Astrocyte (in vitro differentiated cells and primary cell): ENCODE results near the gene FHL2.
"Not testable (repeated sequence)": the region's sequence is repeated elsewhere in the genome, so short reads cannot be mapped to it uniquely, and the experiment has no call there.

Experiments
- EZH2 ChIP-seq: IDR thresholded peaks from 2 replicates; pipeline ENCODE4 v1.6.1; 2012; ENCODE audit warnings: mild to moderate bottlenecking, low read length, inconsistent platforms; ENCODE audit not compliant: insufficient read depth
- TF ChIP-seq, protein P1 (sequence below): IDR thresholded peaks from 2 replicates; pipeline ENCODE4 v1.5.1; 2011; ENCODE audit warnings: low read depth, mild to moderate bottlenecking, inconsistent platforms, low read length, moderate library complexity; ENCODE audit not compliant: insufficient read depth

DNA sequence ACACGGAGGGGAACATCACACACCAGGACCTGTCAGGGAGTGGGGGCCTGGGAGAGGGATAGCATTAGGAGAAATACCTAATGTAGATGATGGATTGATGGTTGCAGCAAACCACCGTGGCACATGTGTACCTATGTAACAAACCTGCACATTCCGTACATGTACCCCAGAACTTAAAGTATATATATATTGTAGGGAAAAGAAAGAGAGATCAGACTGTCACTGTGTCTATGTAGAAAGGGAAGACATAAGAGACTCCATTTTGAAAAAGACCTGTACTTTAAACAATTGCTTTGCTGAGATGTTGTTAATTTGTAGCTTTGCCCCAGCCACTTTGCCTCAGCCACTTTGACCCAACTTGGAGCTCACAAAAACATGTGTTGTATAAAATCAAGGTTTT, 26.0 kb upstream of the FHL2 start:
- TF ChIP-seq, protein P1, sequence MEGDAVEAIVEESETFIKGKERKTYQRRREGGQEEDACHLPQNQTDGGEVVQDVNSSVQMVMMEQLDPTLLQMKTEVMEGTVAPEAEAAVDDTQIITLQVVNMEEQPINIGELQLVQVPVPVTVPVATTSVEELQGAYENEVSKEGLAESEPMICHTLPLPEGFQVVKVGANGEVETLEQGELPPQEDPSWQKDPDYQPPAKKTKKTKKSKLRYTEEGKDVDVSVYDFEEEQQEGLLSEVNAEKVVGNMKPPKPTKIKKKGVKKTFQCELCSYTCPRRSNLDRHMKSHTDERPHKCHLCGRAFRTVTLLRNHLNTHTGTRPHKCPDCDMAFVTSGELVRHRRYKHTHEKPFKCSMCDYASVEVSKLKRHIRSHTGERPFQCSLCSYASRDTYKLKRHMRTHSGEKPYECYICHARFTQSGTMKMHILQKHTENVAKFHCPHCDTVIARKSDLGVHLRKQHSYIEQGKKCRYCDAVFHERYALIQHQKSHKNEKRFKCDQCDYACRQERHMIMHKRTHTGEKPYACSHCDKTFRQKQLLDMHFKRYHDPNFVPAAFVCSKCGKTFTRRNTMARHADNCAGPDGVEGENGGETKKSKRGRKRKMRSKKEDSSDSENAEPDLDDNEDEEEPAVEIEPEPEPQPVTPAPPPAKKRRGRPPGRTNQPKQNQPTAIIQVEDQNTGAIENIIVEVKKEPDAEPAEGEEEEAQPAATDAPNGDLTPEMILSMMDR: not testable (repeated sequence)
- TF ChIP-seq EZH2: not testable (repeated sequence)
